Measurements from ENCODE around the gene TADA3.

TADA3 gene

GRCh38 chr3:9792405-9793160, at the start of gene TADA3, which contains the start of gene ARPC4:
TSS of gene TADA3 (minus strand) at chr3:9792473. CDS start at chr3:9791466, 1,007 bp downstream.
TSS of gene ARPC4 (plus strand) at chr3:9793082. CDS start at chr3:9793122, 40 bp downstream.
- peak; percentile 84 to 85 for ATAC-seq

GRCh38 chr3:9841015-9841414, 48.7 kb upstream of the TADA3 start:
- ATAC-seq: no peak

GRCh38 chr3:9838856-9839255, 46.6 kb upstream of the TADA3 start:
- ATAC-seq: no peak

- ATAC-seq: no peak
Observed at GRCh38 chr3:9837701-9838582, 45.7 kb upstream of the TADA3 start.

GRCh38 chr3:9834520-9835380, 42.5 kb upstream of the TADA3 start:
- ATAC-seq: no peak

- no peak for ATAC-seq
Observed at GRCh38 chr3:9833078-9833477, 40.8 kb upstream of the TADA3 start.

GRCh38 chr3:9831253-9831652, 39.0 kb upstream of the TADA3 start:
- ATAC-seq: no peak

GRCh38 chr3:9828801-9829755, 36.8 kb upstream of the TADA3 start:
- ATAC-seq: no peak

GRCh38 chr3:9826815-9827573, 34.7 kb upstream of the TADA3 start:
- ATAC-seq: peak in 1 of 2 donors; percentile 66

GRCh38 chr3:9825451-9826040, 33.3 kb upstream of the TADA3 start:
- ATAC-seq: no peak

GRCh38 chr3:9820946-9821345, 28.7 kb upstream of the TADA3 start:
- no peak for ATAC-seq

- no peak for ATAC-seq
Observed at GRCh38 chr3:9820543-9820942, 28.3 kb upstream of the TADA3 start.

GRCh38 chr3:9818666-9819335, 26.5 kb upstream of the TADA3 start:
- ATAC-seq: no peak

GRCh38 chr3:9817436-9817835, 25.2 kb upstream of the TADA3 start:
- ATAC-seq: no peak

GRCh38 chr3:9815986-9816385, 23.7 kb upstream of the TADA3 start:
- no peak for ATAC-seq

- no peak for ATAC-seq
Observed at GRCh38 chr3:9812870-9813483, 20.7 kb upstream of the TADA3 start.

GRCh38 chr3:9810846-9811245, 18.6 kb upstream of the TADA3 start:
- ATAC-seq: no peak

GRCh38 chr3:9810433-9810770, 18.1 kb upstream of the TADA3 start:
- ATAC-seq: no peak

All from activated CD4-positive, CD25-positive, alpha-beta regulatory T cell treated with anti-CD3 and anti-CD28 coated beads, Interleukin-2, amount 50 U/mL, for 24 hours (primary cell).